ENCODE measurements around the gene TRDMT1.
A peak's percentile ranks its signal among the peaks of the same experiment; 100 is the strongest.

The TRDMT1 gene

DNA sequence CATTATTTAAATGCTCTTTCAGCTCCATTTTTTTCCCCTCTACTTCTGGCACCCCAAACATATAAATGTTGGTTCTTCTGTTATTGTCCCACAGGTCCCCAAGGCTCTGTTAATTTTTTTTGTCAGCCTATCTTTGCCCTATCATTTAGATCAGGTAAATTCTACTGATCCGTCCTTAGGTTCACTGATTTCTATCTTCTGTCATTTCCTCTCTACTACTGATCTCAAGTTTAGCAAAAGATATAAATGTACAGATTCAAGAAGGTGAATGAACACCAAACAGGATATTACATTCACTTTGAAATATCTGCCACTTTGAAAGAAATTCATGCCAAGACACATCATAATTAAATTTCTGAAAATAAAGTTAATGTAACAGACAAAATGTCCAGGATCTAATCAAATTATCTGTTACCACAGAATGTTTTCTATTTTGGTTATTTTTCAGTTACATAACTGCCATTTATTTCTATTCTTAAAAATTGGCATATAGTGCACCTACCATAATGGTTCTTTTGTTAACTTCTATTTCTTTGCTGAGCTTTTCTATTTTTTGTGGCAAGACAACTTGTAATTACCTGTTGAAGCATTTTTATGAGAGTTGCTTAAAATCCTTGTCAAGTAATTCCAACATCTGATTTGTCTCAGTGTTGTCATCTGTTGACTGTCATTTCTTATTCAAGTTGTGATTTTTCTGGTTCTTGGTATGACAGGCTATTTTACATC, 59.8 kb downstream of the TRDMT1 start:
- H3K27me3 ChIP-seq (ENCODE audit: control insufficient read depth in 1 of 2, insufficient read depth in 1 of 2, low read length in 2 of 2), result no peaks in the 10 kb centered on the region
- H3K4me2 ChIP-seq (ENCODE audit: low read length, poor library complexity, severe bottlenecking), result no peak overlapping the region
- H4K91ac ChIP-seq (ENCODE audit: low read length), result no peak overlapping the region
- no peak overlapping the region for H2AFZ ChIP-seq (ENCODE audit: low read depth, low read length)
- no peak overlapping the region for H3K14ac ChIP-seq (ENCODE audit: low read length in 2 of 2)
- no peak overlapping the region for H3K4me3 ChIP-seq (ENCODE audit: insufficient read depth in 1 of 2, low read depth in 1 of 2, low read length in 2 of 2)
- H3K9ac ChIP-seq (ENCODE audit: low read length), result no peak overlapping the region
- H3K79me1 ChIP-seq (replicated peaks; ENCODE audit: low read length, poor library complexity, severe bottlenecking), result no peaks in the 10 kb centered on the region
- no peak overlapping the region for H2BK15ac ChIP-seq (ENCODE audit: low read depth, poor library complexity, severe bottlenecking)
- no peak overlapping the region for H2AK5ac ChIP-seq (ENCODE audit: low read length, severe bottlenecking)
- no peak overlapping the region for H2BK12ac ChIP-seq (ENCODE audit: low read length in 2 of 2)
- WGBS, result 100% methylated on average over 1 of the region's 1 CpG
- no peak overlapping the region for H3K23ac ChIP-seq (ENCODE audit: low read length in 2 of 2)
- no peak overlapping the region for H3K4ac ChIP-seq (ENCODE audit: low read depth in 1 of 2, low read length in 2 of 2)
- no peak overlapping the region for H2BK120ac ChIP-seq (ENCODE audit: low read depth, low read length)
- no peak overlapping the region for H2BK5ac ChIP-seq (ENCODE audit: low read depth, low read length, poor library complexity, severe bottlenecking)
- no peak overlapping the region for H3K18ac ChIP-seq (ENCODE audit: low read depth in 1 of 2, low read length in 2 of 2)
- H3K27ac ChIP-seq (ENCODE audit: low read length, poor library complexity, severe bottlenecking), result no peak overlapping the region
- H3K4me1 ChIP-seq (ENCODE audit: control insufficient read depth, insufficient read depth, low read depth, low read length), result peaks cover 1% of the 10 kb centered on the region
- no peak for DNase-seq
- H3K36me3 ChIP-seq (ENCODE audit: control insufficient read depth in 1 of 2, insufficient read depth in 2 of 2, low read depth in 1 of 2, low read length in 2 of 2), result no peaks in the 10 kb centered on the region
- no peaks in the 10 kb centered on the region for H3K9me3 ChIP-seq (ENCODE audit: control insufficient read depth, low read length)
- H4K8ac ChIP-seq (ENCODE audit: low read length), result no peak overlapping the region

DNA sequence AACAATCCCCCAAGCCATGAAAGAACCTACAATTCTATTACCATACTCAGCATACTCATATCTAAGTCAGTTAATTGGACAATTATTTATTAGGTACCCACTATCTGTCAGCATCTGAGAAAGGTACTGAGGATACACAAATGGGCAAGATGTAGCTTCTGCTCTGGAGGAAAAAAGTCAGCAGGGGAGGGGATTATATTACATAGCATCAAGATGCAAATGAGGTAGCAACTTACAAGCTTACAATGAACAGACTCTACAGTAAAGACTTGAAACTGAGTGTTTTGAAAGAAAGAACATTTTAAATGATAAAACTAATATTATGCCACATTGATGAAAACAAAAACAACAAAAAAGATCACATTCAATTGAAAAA, 61.1 kb downstream of the TRDMT1 start:
- Histone ChIP-seq H3K4me2 (ENCODE audit: low read length, poor library complexity, severe bottlenecking) (no peak overlapping the region), H2BK120ac (ENCODE audit: low read depth, low read length) (no peak overlapping the region), H3K14ac (ENCODE audit: low read length in 2 of 2) (no peak overlapping the region), H3K4ac (ENCODE audit: low read depth in 1 of 2, low read length in 2 of 2) (no peak overlapping the region), H3K27me3 (ENCODE audit: control insufficient read depth in 1 of 2, insufficient read depth in 1 of 2, low read length in 2 of 2) (no peaks in the 10 kb centered on the region), H4K8ac (ENCODE audit: low read length) (no peak overlapping the region), H2BK5ac (ENCODE audit: low read depth, low read length, poor library complexity, severe bottlenecking) (no peak overlapping the region), H3K4me3 (ENCODE audit: insufficient read depth in 1 of 2, low read depth in 1 of 2, low read length in 2 of 2) (no peak overlapping the region), H3K27ac (ENCODE audit: low read length, poor library complexity, severe bottlenecking) (no peak overlapping the region), H2AK5ac (ENCODE audit: low read length, severe bottlenecking) (no peak overlapping the region), H2BK12ac (ENCODE audit: low read length in 2 of 2) (no peak overlapping the region), H3K36me3 (ENCODE audit: control insufficient read depth in 1 of 2, insufficient read depth in 2 of 2, low read depth in 1 of 2, low read length in 2 of 2) (no peaks in the 10 kb centered on the region), H3K79me1 (replicated peaks; ENCODE audit: low read length, poor library complexity, severe bottlenecking) (no peaks in the 10 kb centered on the region), H3K23ac (ENCODE audit: low read length in 2 of 2) (no peak overlapping the region), H4K91ac (ENCODE audit: low read length) (no peak overlapping the region), H3K18ac (ENCODE audit: low read depth in 1 of 2, low read length in 2 of 2) (peak overlapping the region in 1 of 2 experiments; percentile 11), H3K9ac (ENCODE audit: low read length) (no peak overlapping the region), H2BK15ac (ENCODE audit: low read depth, poor library complexity, severe bottlenecking) (no peak overlapping the region), H2AFZ (ENCODE audit: low read depth, low read length) (no peak overlapping the region), H3K9me3 (ENCODE audit: control insufficient read depth, low read length) (no peaks in the 10 kb centered on the region), H3K4me1 (ENCODE audit: control insufficient read depth, insufficient read depth, low read depth, low read length) (peaks cover 1% of the 10 kb centered on the region)
- DNase-seq, result no peak

DNA sequence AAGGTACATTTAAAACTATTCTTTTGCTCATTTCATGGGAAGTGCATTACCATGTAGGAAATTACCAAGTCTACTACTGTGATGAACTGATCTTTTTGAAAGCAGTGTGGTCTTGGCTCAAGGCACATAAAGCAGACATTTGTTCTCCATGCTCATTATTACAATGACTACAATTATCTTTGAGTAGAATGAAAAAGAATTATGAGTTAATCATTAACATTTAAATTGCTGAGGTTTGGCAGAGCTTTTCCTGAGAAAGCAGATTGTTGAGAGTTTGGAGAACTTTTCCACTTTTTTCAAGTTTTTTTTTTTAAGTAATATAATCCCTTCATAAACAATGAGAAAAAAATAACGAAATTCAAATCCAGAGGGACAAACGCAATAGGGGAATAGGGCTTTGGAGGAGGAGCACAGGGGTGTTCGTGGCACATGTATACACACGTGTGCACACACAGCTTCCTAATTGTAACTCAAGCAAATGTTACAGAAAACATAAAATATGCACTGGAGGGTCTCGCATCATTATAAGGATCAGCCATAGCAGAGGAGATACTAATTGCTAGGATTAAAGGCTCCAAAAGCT, 62.9 kb downstream of the TRDMT1 start:
- no peak overlapping the region for H2BK15ac ChIP-seq (ENCODE audit: low read depth, poor library complexity, severe bottlenecking)
- H4K8ac ChIP-seq (ENCODE audit: low read length), result no peak overlapping the region
- no peak overlapping the region for H3K23ac ChIP-seq (ENCODE audit: low read length in 2 of 2)
- no peaks in the 10 kb centered on the region for H3K9me3 ChIP-seq (ENCODE audit: control insufficient read depth, low read length)
- H3K18ac ChIP-seq (ENCODE audit: low read depth in 1 of 2, low read length in 2 of 2), result no peak overlapping the region
- H3K36me3 ChIP-seq (ENCODE audit: control insufficient read depth in 1 of 2, insufficient read depth in 2 of 2, low read depth in 1 of 2, low read length in 2 of 2), result no peaks in the 10 kb centered on the region
- no peak overlapping the region for H3K9ac ChIP-seq (ENCODE audit: low read length)
- no peaks in the 10 kb centered on the region for H3K27me3 ChIP-seq (ENCODE audit: control insufficient read depth in 1 of 2, insufficient read depth in 1 of 2, low read length in 2 of 2)
- H2BK120ac ChIP-seq (ENCODE audit: low read depth, low read length), result no peak overlapping the region
- WGBS, result 100% methylated on average over 4 of the region's 5 CpGs
- H2BK5ac ChIP-seq (ENCODE audit: low read depth, low read length, poor library complexity, severe bottlenecking), result no peak overlapping the region
- no peak overlapping the region for H3K4ac ChIP-seq (ENCODE audit: low read depth in 1 of 2, low read length in 2 of 2)
- DNase-seq, result no peak
- no peak overlapping the region for H2BK12ac ChIP-seq (ENCODE audit: low read length in 2 of 2)
- no peaks in the 10 kb centered on the region for H3K79me1 ChIP-seq (replicated peaks; ENCODE audit: low read length, poor library complexity, severe bottlenecking)
- no peak overlapping the region for H2AFZ ChIP-seq (ENCODE audit: low read depth, low read length)
- no peak overlapping the region for H2AK5ac ChIP-seq (ENCODE audit: low read length, severe bottlenecking)
- no peak overlapping the region for H3K4me2 ChIP-seq (ENCODE audit: low read length, poor library complexity, severe bottlenecking)
- no peak overlapping the region for H3K4me3 ChIP-seq (ENCODE audit: insufficient read depth in 1 of 2, low read depth in 1 of 2, low read length in 2 of 2)
- no peak overlapping the region for H3K14ac ChIP-seq (ENCODE audit: low read length in 2 of 2)
- no peak overlapping the region for H3K27ac ChIP-seq (ENCODE audit: low read length, poor library complexity, severe bottlenecking)
- H4K91ac ChIP-seq (ENCODE audit: low read length), result no peak overlapping the region
- H3K4me1 ChIP-seq (ENCODE audit: control insufficient read depth, insufficient read depth, low read depth, low read length), result peaks cover 1% of the 10 kb centered on the region

DNA sequence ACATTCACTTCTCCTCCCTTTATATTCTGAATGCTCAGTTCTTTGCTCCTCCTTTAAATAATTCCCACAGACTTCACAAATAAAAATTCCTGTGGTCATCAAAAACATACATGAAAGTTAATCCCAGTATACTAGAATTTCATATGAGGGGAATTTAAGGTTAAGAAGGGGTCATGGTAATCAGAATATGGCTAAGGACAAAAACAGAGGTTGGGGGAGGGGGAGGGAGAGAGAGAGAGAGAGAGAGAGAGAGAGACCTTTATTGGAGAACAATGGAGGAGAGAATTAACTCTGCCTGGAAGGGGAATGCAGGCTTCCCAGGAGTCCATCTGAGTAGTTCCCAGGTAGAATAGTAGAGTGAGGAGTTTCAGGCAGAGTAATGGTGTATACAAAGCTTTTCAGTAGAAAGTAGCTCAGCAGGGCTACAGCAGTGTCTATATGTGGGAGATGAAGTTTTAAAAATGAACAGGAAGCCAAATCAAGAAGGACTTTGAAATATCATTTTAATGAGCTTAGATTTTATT, 66.7 kb downstream of the TRDMT1 start:
- H3K18ac ChIP-seq (ENCODE audit: low read depth in 1 of 2, low read length in 2 of 2), result no peak overlapping the region
- no peak overlapping the region for H4K91ac ChIP-seq (ENCODE audit: low read length)
- no peak overlapping the region for H3K14ac ChIP-seq (ENCODE audit: low read length in 2 of 2)
- no peak overlapping the region for H3K23ac ChIP-seq (ENCODE audit: low read length in 2 of 2)
- H2BK5ac ChIP-seq (ENCODE audit: low read depth, low read length, poor library complexity, severe bottlenecking), result no peak overlapping the region
- H3K36me3 ChIP-seq (ENCODE audit: control insufficient read depth in 1 of 2, insufficient read depth in 2 of 2, low read depth in 1 of 2, low read length in 2 of 2), result no peaks in the 10 kb centered on the region
- H3K4me2 ChIP-seq (ENCODE audit: low read length, poor library complexity, severe bottlenecking), result no peak overlapping the region
- no peak overlapping the region for H3K4me3 ChIP-seq (ENCODE audit: insufficient read depth in 1 of 2, low read depth in 1 of 2, low read length in 2 of 2)
- no peak overlapping the region for H2AK5ac ChIP-seq (ENCODE audit: low read length, severe bottlenecking)
- peaks cover 1% of the 10 kb centered on the region for H3K4me1 ChIP-seq (ENCODE audit: control insufficient read depth, insufficient read depth, low read depth, low read length)
- H3K27ac ChIP-seq (ENCODE audit: low read length, poor library complexity, severe bottlenecking), result no peak overlapping the region
- H3K4ac ChIP-seq (ENCODE audit: low read depth in 1 of 2, low read length in 2 of 2), result no peak overlapping the region
- no peak overlapping the region for H2BK15ac ChIP-seq (ENCODE audit: low read depth, poor library complexity, severe bottlenecking)
- H3K9me3 ChIP-seq (ENCODE audit: control insufficient read depth, low read length), result no peaks in the 10 kb centered on the region
- no peak for DNase-seq
- no peak overlapping the region for H4K8ac ChIP-seq (ENCODE audit: low read length)
- no peaks in the 10 kb centered on the region for H3K79me1 ChIP-seq (replicated peaks; ENCODE audit: low read length, poor library complexity, severe bottlenecking)
- H2BK12ac ChIP-seq (ENCODE audit: low read length in 2 of 2), result no peak overlapping the region
- no peak overlapping the region for H2BK120ac ChIP-seq (ENCODE audit: low read depth, low read length)
- H3K9ac ChIP-seq (ENCODE audit: low read length), result no peak overlapping the region
- H3K27me3 ChIP-seq (ENCODE audit: control insufficient read depth in 1 of 2, insufficient read depth in 1 of 2, low read length in 2 of 2), result no peaks in the 10 kb centered on the region
- H2AFZ ChIP-seq (ENCODE audit: low read depth, low read length), result no peak overlapping the region

Measured in mesenchymal stem cell (in vitro differentiated cells and primary cell).